HG02759 (cell line): ENCODE data around the gene FXYD7.
"Not testable (repeated sequence)": the region's sequence is repeated elsewhere in the genome, so short reads cannot be mapped to it uniquely, and the experiment has no call there.

Source experiments
- ATAC-seq: cut with Tn5 transposase; IDR thresholded peaks from one replicate; pipeline ENCODE4 v1.9.1; 2021; ENCODE audit warnings: mild to moderate bottlenecking, moderate library complexity; ENCODE audit not compliant: unreplicated experiment

The FXYD7 gene

DNA sequence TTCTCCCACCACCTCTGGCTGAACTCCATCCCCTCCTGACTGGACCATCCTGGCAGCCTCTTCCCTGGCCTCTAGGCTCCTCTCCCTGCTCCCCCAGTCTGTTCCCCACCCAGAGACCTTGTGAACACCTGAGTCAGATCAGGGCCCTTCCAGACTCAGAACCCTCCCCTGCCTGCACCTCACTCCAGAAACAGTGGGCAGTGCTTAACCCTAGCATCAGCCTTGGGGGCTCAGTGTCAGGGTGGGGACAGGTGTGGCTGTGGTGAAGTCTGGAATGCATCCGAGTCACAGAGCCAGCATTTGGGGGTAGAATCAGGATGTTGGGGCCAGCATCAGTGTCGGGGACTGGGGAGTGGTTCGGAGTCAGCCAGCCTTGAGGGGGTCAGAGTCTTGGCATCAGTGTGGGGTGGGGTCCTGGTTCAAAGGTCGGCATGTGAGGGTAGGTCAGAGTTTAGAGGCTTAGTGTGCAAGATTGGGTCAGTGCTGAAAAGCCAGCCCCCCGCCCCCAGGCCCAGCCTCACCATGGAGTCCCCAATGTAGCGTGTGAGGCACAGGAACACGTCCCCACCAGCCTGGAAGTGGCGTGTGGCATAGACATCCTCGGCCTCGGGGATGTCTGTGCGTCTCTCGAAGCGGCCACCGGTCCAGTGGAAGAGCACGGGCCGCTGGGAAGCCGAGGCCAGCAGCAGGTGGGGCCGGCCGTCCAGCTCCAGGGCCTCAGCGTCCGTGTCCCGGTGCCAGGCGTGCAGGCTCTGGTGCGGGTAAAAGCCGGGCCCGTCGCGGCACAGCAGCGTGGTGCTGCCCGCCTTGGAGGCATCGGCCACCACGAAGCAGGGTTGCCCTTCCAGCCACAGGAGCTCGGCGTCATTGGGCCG, 17.1 kb upstream of the FXYD7 start:
- no peak for ATAC-seq

GRCh38 chr19:35126624-35126959, 16.5 kb upstream of the FXYD7 start:
- ATAC-seq = no peak

- no peak for ATAC-seq
These were observed 15.2 kb upstream of the FXYD7 start for GRCh38 chr19:35127871-35128270.

DNA sequence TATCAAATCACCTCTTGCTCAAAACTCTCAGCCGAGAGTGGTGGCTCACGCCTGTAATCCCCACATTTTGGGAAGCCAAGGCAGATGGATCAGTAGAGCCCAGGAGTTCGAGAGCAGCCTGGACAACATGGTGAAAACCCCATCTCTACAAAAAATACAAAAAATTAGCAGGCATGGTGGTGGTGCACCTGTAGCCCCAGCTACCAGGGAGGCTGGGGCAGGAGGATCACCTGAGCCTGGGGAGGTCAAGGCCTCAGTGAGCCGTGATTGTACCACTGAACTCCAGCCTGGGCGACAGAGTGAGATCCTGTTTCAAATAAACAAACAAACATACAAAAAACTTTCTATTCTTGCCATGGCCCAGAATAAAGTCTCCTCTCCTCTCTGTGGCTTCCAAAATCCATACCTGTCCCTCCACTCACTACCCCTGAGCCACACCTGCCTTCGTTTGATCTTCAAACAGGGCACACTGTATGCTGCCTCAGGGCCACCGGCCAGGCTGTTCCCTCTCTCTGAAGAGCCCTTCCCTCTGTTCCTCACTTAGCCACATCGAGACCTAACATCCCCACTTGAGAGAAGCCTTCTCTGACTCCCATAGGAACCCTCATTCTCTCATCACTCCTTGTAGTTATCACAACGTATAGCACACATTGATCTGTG, 14.5 kb upstream of the FXYD7 start:
- no peak for ATAC-seq

DNA sequence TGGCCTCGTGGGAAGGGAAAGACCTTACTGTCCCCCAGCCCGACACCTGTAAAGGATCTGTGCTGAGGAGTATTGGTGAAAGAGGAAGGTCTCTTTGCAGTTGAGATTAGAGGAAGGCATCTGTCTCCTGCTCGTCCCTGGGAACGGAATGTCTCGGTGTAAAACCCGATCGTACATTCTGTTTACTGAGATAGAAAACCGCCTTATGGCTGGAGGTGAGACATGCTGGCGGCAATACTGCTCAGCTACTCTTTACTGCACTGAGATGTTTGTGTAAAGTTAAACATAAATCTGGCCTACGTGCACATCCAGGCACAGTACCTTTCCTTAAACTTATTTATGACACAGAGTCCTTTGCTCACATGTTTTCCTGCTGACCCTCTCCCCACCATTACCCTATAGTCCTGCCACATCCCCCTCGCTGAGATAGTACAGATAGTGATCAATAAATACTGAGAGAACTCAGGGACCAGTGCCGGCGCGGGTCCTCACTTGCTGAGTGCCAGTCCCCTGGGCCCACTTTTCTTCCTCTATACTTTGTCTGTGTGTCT, 13.3 kb upstream of the FXYD7 start:
- not testable (repeated sequence) for ATAC-seq

GRCh38 chr19:35130761-35131720, 12.0 kb upstream of the FXYD7 start:
- ATAC-seq = no peak

- ATAC-seq = no peak
These were observed 10.8 kb upstream of the FXYD7 start for GRCh38 chr19:35132254-35132653.

GRCh38 chr19:35133826-35134225, 9.2 kb upstream of the FXYD7 start:
- ATAC-seq = no peak

- no peak for ATAC-seq
These were observed 8.3 kb upstream of the FXYD7 start, which contains the start of gene LGI4 for GRCh38 chr19:35134601-35135242. Gene LGI4 (minus strand): TSS chr19:35135059. CDS start chr19:35134680, 379 bp downstream.

DNA sequence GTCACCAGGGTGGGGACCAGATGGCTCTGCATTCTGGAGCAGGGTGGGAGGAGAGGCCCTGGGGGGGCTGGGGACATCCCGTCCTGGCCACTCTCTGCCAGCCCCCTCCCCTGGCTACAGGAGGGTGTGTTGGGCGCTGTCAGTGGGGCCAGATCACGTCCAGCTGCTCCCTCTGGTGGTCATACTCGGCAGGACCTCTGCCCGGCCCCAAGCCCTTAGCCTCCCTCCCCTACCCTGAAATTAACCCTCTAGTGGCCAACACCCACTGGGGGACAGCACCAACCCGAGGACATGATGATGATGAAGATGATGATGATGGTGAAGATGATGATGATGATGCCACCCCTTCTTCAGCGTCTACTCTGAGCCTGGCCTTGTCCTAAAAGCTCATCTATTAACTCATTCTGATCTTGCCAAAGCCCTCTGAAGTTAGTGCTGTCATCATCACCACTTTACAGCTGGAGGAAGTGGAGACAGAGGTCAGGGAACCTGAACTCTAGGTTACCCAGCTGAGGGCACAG, 7.6 kb upstream of the FXYD7 start:
- no peak for ATAC-seq

DNA sequence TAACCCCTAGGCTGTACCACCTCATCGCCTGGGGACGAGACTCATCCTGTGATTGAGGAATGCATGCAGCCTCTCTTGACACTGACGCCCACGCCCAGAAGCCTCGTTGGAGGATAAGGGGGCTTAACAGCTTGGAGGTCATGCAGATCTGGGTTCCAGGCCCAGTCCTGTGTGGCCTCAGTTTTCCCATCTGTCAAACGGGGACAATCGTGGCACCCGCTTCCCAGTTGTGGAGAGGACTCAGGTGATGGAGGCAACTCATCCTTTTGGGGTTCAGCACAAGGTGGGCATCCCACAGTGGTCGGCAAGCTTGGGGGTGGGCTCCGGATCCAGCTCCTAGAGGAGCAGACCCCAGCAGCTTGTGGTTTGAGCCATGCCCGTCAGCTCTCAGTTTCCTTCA, 6.8 kb upstream of the FXYD7 start:
- no peak for ATAC-seq

DNA sequence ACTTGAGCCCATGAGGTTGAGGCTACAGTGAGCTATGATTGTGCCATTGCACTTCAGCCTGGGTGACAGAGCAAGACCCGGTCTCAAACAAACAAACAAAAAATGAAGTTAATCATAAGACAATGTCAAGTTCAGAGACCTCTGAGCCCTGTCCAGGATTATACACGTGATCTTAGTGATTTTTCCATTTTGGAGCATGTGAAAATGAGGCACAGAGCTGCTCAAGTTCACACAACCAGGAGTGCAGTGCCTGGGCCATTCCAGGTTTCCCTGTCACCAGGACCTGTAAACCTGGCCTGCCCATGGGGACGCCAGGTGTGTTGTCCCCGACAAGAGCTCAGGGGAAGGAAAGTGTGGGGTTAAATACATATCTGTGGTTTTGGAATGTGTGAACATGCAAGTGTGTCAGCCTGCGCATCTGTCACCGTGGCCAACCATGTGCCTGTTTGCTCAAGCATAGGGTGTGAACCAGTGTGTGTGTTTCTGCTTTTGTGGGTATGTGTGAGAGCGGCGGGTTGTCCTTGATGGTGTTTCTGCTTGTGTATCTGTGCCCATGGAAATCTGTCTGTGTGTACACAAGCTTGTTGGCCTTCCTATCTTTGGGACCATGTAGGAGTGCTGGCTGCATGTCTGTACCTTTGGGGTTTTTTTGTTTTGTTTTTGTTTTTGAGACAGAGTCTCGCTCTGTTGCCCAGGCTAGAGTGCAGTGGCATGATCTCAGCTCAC, 5.9 kb upstream of the FXYD7 start:
- ATAC-seq = no peak

- ATAC-seq = no peak
These were observed 4.7 kb upstream of the FXYD7 start, which contains the start of gene FXYD1 for GRCh38 chr19:35138305-35138892. Gene FXYD1 (plus strand): TSS chr19:35138824. CDS start chr19:35140080, 1,256 bp downstream.

- no peak for ATAC-seq
These were observed 2.7 kb upstream of the FXYD7 start for GRCh38 chr19:35140207-35140961.

DNA sequence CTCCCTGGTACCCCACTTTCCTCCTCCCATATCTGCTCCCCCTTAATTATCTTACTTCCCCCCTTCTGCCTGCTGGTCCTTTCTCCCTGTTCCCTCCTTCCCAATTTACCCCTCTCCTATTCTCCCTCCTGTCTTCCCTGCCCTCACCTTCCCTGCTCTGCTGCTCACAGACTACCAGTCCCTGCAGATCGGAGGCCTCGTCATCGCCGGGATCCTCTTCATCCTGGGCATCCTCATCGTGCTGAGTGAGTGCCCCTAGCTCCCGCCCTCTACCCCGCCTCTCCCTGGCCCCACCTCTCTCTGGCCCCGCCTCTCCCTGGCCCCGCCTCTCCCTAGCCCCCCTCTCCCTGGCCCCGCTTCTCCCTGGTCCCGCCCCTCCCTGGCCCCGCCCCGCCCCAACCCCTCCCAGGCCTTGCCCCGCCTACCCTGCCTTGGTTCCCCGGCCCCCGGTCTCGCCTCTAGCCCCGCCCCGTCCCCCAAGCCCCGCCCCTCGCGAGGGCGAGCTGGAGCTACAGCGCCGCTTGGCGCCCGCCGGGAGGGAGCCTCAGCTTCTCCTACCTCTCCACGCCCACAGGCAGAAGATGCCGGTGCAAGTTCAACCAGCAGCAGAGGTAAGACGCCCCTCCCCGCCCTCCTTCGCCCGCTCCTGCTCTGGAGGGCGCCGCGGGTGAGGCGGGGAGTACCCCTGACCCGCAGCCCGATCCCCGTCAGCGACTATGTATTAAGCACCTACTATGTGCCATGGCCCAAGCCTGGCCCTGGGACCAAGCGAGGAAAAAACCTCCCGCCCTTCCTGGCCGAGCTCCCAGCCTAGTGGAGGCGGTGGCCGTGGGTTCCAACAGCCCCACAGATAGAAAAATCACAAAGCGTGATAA, 1.9 kb upstream of the FXYD7 start:
- ATAC-seq = peak; percentile 71

DNA sequence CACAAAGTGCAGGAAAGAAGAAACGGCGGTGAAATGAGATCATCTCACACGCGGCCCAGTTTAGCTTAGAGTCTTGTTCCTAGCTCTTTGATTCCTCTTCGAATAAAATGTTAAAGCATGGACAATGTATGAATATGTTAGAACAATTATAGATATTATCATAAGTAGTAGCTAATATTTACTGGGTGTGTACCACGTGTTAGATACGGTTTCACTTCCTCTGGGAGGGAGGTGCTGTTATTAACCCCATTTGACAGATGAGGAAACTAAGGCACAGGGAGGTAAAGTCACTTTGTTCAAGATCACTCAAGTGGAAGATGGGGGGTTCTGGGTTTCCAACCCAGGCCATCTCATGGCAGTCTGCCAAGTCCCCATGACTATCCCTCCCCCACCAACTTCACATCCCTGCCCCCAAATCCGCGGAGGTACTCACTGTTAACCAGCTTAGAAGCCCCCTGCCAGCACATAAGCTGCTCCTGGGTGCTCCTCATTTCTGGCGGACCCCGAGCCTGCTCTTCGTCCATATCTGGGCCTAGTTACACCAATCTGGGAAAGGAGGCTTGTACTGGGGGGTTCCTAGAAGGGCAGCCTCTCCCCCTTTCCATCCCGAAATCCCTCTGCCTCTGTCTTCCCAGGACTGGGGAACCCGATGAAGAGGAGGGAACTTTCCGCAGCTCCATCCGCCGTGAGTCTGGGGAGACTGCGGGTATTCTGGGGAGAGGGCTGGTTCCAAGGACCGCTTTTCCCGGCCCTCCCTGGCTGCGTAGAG, 1.0 kb upstream of the FXYD7 start:
- no peak for ATAC-seq
